ENCODE measurements around the gene CRB3.

CRB3 gene

GRCh38 chr19:6475321-6476108 lies 11.4 kb downstream of the CRB3 start:
- DNase-seq (ENCODE audit: low read depth), result no peak
- no peak for TF ChIP-seq CTCF (IDR thresholded peaks at IDR 0.05; ENCODE audit: control insufficient read depth, extremely low read depth, insufficient read depth)
- H3K4me3 ChIP-seq (ENCODE audit: low read depth, low read length), result no peak overlapping the region

- TF ChIP-seq CTCF (IDR thresholded peaks at IDR 0.05; ENCODE audit: control insufficient read depth, extremely low read depth, insufficient read depth), result no peak
- no peak for DNase-seq (ENCODE audit: low read depth)
- no peak overlapping the region for H3K4me3 ChIP-seq (ENCODE audit: low read depth, low read length)
Observed at GRCh38 chr19:6476155-6476895, 12.3 kb downstream of the CRB3 start.

- H3K4me3 ChIP-seq (ENCODE audit: low read depth, low read length), result no peak overlapping the region
- DNase-seq (ENCODE audit: low read depth), result no peak
- TF ChIP-seq CTCF (IDR thresholded peaks at IDR 0.05; ENCODE audit: control insufficient read depth, extremely low read depth, insufficient read depth), result no peak
Observed at GRCh38 chr19:6476896-6477431, 12.9 kb downstream of the CRB3 start.

GRCh38 chr19:6478815-6479214 lies 14.7 kb downstream of the CRB3 start:
- DNase-seq (ENCODE audit: low read depth), result no peak
- TF ChIP-seq CTCF (IDR thresholded peaks at IDR 0.05; ENCODE audit: control insufficient read depth, extremely low read depth, insufficient read depth), result no peak
- no peak overlapping the region for H3K4me3 ChIP-seq (ENCODE audit: low read depth, low read length)

DNA sequence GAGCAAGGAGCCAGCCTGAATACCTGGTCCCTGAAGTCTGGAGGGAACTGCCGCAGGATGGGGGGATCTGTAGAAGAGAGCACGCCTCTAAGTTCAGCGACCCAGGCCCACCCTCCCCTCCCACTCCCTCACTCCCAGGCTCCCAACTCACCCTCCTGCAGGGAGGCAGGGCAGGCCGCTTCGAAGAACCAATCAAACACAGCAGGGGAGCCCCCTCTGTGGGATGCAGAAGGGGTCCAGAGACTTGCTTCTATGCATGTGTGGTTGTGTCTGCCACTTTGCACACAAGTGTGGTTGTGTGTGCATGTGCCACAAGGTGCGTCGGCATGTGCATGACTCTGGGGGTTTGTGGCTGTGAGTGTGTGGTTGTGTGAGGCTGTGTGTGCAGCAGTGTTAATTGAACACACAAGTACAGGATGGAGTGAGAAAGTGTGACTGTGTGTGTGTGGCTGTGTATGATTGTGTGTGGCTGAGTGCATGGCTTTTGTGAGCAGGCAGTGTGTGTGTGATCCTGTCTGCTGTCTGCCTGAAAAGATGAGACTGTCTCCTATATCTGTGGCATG lies 15.8 kb downstream of the CRB3 start:
- no peak for DNase-seq (ENCODE audit: low read depth)
- no peak overlapping the region for H3K4me3 ChIP-seq (ENCODE audit: low read depth, low read length)
- TF ChIP-seq CTCF (IDR thresholded peaks at IDR 0.05; ENCODE audit: control insufficient read depth, extremely low read depth, insufficient read depth), result no peak

DNA sequence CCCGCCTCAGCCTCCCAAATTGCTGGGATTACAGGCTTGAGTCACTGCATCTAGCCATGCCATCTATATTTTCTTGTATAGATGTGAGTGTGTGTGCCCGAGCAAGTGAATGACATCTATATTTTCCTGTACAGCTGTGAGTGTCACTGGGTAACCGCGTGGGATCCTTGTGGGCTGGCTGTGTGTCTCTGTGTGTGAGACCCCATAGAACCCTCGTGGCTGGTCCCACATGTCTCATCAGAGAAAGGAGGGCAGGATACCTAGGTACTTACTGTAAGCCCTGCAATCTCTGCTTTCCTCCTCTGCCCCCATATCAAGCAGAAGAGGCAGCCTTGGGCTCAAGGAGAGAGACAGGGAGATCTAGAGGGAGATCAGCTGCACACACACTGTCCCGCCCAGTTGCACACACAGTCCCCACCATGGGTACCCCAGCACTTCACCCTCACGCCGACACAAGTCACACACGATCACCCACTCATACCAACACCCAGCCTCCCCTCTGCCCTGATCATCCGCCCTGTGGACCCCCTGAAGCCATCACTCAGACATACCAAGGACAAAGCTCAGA lies 16.9 kb downstream of the CRB3 start:
- no peak for TF ChIP-seq CTCF (IDR thresholded peaks at IDR 0.05; ENCODE audit: control insufficient read depth, extremely low read depth, insufficient read depth)
- DNase-seq (ENCODE audit: low read depth), result no peak
- H3K4me3 ChIP-seq (ENCODE audit: low read depth, low read length), result no peak overlapping the region
